ENCODE measurements around the gene TANK. TPM values are rescaled to one million over a fixed set of nuclear protein-coding genes. Genes with fewer than 3 reads are reported as not detected.

Gene TANK
- total and polyA plus RNA-seq, 2 of the 8 experiments (the other 6 are each of a cell fraction or from before 2014, with no cell fraction given), result 7.0 to 26.1 TPM

GRCh38 chr2:161230959-161231358 is 70.7 kb downstream of the TANK start (continued):
- TF ChIP-seq SIX5 (IDR thresholded peaks at IDR 0.05; ENCODE audit: low read depth, low read length), result no peak
- no peak for TF ChIP-seq USF2 (IDR thresholded peaks at IDR 0.05; ENCODE audit: low read length)
- TF ChIP-seq TCF12 (IDR thresholded peaks at IDR 0.05; ENCODE audit: low read depth, low read length), result no peak
- TF ChIP-seq BCL11A (IDR thresholded peaks at IDR 0.05; ENCODE audit: low read depth in 2 of 2, low read length in 2 of 2), result no peak
- no peak for TF ChIP-seq POLR2A (IDR thresholded peaks at IDR 0.05; ENCODE audit: control extremely low read depth in 1 of 2, low read depth in 2 of 2, low read length in 2 of 2)

Measured in H1 (cell line).